Dedifferentiated amniotic fluid mesenchymal stem cell (primary cell): ENCODE results near the gene CD200R1.

Source experiments
- DNase-seq: peaks from one replicate; pipeline ENCODE4 v3.0.0-alpha.2; 2016; ENCODE audit errors: extremely low spot score

CD200R1 gene

GRCh38 chr3:112888381-112889085 is 86.4 kb downstream of the CD200R1 start:
- DNase-seq: no peak

- DNase-seq: no peak
These were observed 90.1 kb downstream of the CD200R1 start for GRCh38 chr3:112884678-112885290.

- DNase-seq: no peak
These were observed 93.0 kb downstream of the CD200R1 start for GRCh38 chr3:112881891-112882290.

- DNase-seq: no peak
These were observed 99.3 kb downstream of the CD200R1 start for GRCh38 chr3:112875561-112875960.

- DNase-seq: no peak
These were observed 100.2 kb downstream of the CD200R1 start for GRCh38 chr3:112874725-112875124.

GRCh38 chr3:112873632-112874031 is 101.3 kb downstream of the CD200R1 start:
- no peak for DNase-seq

- DNase-seq: no peak
These were observed 103.2 kb downstream of the CD200R1 start for GRCh38 chr3:112871735-112872134.
